Esophagus squamous epithelium (tissue), 5 donors: ENCODE data around the gene PRKG1. TPM values are rescaled to one million over a fixed set of nuclear protein-coding genes. Genes with fewer than 3 reads are reported as not detected.

ENCODE experiments used
- DNase-seq: peaks from one replicate; lab custom pipeline; 2025; lab: John Stamatoyannopoulos, UW
- H3K27ac ChIP-seq, 4 donors: fragments of 200-600 bp; sonication (generic); one replicate each; pipeline ENCODE4 v1.5.1; 2016 to 2019; ENCODE audit warnings: mild to moderate bottlenecking in 1 of 4
- H3K27me3 ChIP-seq, 4 donors: fragments of 200-600 bp; sonication (generic); 1 replicate in 3 of 4; 2 replicates in 1 of 4; pipeline versions ENCODE4 v1.5.1 to v1.6.0; 2017 to 2021; ENCODE audit warnings: antibody characterized with exemption in 1 of 4
- H3K36me3 ChIP-seq, 3 donors: fragments of 200-600 bp; sonication (generic); one replicate each; pipeline ENCODE4 v1.5.1; 2016 to 2019
- H3K4me1 ChIP-seq, 3 donors: fragments of 200-600 bp; sonication (generic); one replicate each; pipeline ENCODE4 v1.5.1; 2017 to 2019
- H3K4me3 ChIP-seq, 4 donors: fragments of 200-600 bp; sonication (generic); 1 replicate in 3 of 4; 2 replicates in 1 of 4; pipeline ENCODE4 v1.5.1; 2016 to 2019; ENCODE audit warnings: mild to moderate bottlenecking in 2 of 4, moderate library complexity in 1 of 4
- H3K9me3 ChIP-seq, 3 donors: fragments of 200-600 bp; sonication (generic); one replicate each; pipeline ENCODE4 v1.5.1; 2016 to 2019
- POLR2A ChIP-seq, 4 donors: fragments of 450-650 bp; IDR thresholded peaks; one replicate each; pipeline ENCODE4 v1.6.1; 2017; ENCODE audit warnings: antibody characterized with exemption in 4 of 4, mild to moderate bottlenecking in 4 of 4, moderate library complexity in 3 of 4
- WGBS, 2 donors: methylation state at CpG; one replicate each; pipeline ENCODE4 v1.1.5; 2018; 5-methylcytosine and 5-hydroxymethylcytosine counted together
- intact Hi-C: fragments of 100-400 bp; cut with DNase I; formaldehyde crosslinking; loops from one replicate; pipeline ENCODE4 v1.15.0; 2022
- total RNA-seq, 4 donors: library from RNA; depleted of rRNA; stranded (reverse); fragments of >200 nt; gene quantifications; one replicate each; pipeline ENCODE4 v1.1.0, GENCODE V29; 2016
- TF ChIP-seq, protein P1 (sequence below), 6 experiments: fragments of 450-650 bp in 4 of 6; fragments of 200-600 bp in 2 of 6; sonication (generic) in 2 of 6; IDR thresholded peaks; one replicate each; pipeline ENCODE4 v1.5.1; 2016 to 2019; ENCODE audit warnings: antibody characterized with exemption in 6 of 6, mild to moderate bottlenecking in 4 of 6, moderate library complexity in 4 of 6
- donor health status: DM: yes; HTN: yes; CAD: no.

PRKG1 gene
- total RNA-seq, 4 donors from 2014 or later = 2.0 to 10.9 (median 3.8) TPM

DNA sequence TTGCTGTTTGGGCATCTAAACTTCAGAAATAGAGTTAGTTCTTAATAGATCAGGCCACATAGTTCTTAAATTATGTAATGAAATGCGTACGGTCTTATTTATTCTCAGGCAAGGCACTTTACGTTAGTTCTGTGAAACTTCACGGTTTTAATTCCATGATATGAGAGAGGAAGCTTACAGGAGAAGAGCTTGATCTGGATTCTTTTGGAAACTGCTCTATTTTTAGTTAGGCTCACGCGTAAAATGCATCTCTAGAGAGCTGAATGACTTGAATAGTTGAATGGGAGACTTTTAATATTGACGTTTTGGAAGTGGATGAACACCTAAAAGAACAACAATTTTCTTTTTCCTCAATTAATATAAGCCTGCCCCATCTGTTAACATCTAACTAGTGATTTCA lies 71.1 kb downstream of the PRKG1 start:
- no peak for TF ChIP-seq POLR2A (IDR thresholded peaks at IDR 0.05)
- TF ChIP-seq, protein P1, sequence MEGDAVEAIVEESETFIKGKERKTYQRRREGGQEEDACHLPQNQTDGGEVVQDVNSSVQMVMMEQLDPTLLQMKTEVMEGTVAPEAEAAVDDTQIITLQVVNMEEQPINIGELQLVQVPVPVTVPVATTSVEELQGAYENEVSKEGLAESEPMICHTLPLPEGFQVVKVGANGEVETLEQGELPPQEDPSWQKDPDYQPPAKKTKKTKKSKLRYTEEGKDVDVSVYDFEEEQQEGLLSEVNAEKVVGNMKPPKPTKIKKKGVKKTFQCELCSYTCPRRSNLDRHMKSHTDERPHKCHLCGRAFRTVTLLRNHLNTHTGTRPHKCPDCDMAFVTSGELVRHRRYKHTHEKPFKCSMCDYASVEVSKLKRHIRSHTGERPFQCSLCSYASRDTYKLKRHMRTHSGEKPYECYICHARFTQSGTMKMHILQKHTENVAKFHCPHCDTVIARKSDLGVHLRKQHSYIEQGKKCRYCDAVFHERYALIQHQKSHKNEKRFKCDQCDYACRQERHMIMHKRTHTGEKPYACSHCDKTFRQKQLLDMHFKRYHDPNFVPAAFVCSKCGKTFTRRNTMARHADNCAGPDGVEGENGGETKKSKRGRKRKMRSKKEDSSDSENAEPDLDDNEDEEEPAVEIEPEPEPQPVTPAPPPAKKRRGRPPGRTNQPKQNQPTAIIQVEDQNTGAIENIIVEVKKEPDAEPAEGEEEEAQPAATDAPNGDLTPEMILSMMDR (IDR thresholded peaks at IDR 0.05) = no peak
- DNase-seq = no peak

DNA sequence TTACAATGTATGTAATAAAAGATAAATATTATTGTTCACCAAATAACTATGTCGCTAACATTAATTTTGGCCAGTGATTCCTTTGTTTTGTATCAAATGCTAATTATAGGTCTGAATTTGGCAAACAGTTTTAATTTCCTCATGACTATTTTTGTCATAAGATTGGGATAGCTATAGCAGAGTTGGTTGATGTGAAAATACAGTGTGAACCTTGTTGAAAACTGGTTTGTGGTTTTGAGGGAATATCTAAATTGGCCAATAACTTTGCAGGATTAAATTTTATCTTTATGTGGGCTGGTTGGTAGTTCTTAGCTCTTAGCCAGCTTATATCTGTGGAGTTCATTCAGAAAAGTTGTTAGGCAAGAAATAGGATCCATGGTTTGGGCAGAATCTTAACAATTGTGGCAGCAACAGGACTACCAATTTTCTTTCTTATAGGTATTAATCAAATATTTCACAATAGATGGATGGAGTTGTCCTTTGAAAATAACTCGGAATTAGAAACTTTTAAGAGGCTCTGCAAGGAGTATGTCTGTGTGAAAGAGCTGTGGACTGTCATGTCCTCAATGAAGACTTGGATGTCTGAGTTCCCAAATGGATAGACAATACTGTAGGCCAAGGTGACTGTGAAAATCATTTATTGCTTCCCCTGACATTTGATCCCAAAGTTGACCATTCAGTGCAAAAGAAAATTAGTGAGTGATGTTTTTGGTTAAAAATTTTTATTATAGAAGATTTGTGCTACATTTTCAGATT lies 73.5 kb downstream of the PRKG1 start:
- DNase-seq = no peak

More for the DNA sequence above, 71.1 kb downstream of the PRKG1 start:
- no peaks in the 10 kb centered on the region for H3K9me3 ChIP-seq
- H3K27ac ChIP-seq = no peak overlapping the region
- H3K27me3 ChIP-seq = no peaks in the 10 kb centered on the region
- no peak overlapping the region for H3K4me3 ChIP-seq
- intact Hi-C loops = no loop called here
- no peaks in the 10 kb centered on the region for H3K4me1 ChIP-seq
- H3K36me3 ChIP-seq = no peaks in the 10 kb centered on the region
- WGBS, 2 donors = 65 to 81% methylated on average over 7 of the region's 7 CpGs

GRCh38 chr10:51156926-51157325 lies 82.6 kb downstream of the PRKG1 start:
- H3K9me3 ChIP-seq = no peaks in the 10 kb centered on the region
- H3K36me3 ChIP-seq = no peaks in the 10 kb centered on the region
- DNase-seq = no peak
- intact Hi-C loops = no loop called here
- H3K4me3 ChIP-seq = no peak overlapping the region
- 74 to 80% methylated on average over 4 of the region's 4 CpGs for WGBS, 2 donors
- no peaks in the 10 kb centered on the region for H3K4me1 ChIP-seq
- no peak overlapping the region for H3K27ac ChIP-seq
- no peaks in the 10 kb centered on the region for H3K27me3 ChIP-seq
- no peak for TF ChIP-seq POLR2A (IDR thresholded peaks at IDR 0.05)
- TF ChIP-seq, protein P1 (IDR thresholded peaks at IDR 0.05) = no peak

More for the DNA sequence above, 73.5 kb downstream of the PRKG1 start:
- intact Hi-C loops = no loop called here
- no peaks in the 10 kb centered on the region for H3K36me3 ChIP-seq
- no peaks in the 10 kb centered on the region for H3K4me1 ChIP-seq
- H3K27ac ChIP-seq = no peak overlapping the region
- 56 to 74% methylated on average over 2 of the region's 2 CpGs for WGBS, 2 donors
- H3K27me3 ChIP-seq = no peaks in the 10 kb centered on the region
- no peak for TF ChIP-seq POLR2A (IDR thresholded peaks at IDR 0.05)
- TF ChIP-seq, protein P1 (IDR thresholded peaks at IDR 0.05) = no peak
- no peaks in the 10 kb centered on the region for H3K9me3 ChIP-seq
- H3K4me3 ChIP-seq = no peak overlapping the region

DNA sequence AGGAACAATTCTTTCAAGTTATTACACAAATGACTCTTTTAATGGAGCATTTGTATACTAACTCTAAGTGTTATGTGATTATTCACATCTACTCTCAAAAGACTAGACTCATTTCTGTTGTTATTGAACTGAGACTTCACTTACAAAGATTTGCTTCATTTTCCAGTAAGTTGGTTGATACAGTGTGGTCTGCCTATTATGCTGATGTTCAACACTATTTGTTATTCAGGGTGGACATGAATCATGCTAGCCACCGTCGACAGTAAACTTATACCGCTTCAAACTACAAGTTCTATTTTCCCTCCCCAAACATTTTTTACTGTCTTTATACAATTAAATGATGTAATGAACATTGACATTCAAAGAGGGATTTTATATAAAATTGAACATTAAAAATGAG lies 84.5 kb downstream of the PRKG1 start:
- Histone ChIP-seq H3K36me3 (no peaks in the 10 kb centered on the region), H3K4me3 (no peak overlapping the region), H3K27me3 (no peaks in the 10 kb centered on the region), H3K9me3 (no peaks in the 10 kb centered on the region), H3K4me1 (no peaks in the 10 kb centered on the region), H3K27ac (no peak overlapping the region)
- WGBS, 2 donors = 95% methylated on average over 3 of the region's 3 CpGs
- no peak for DNase-seq
- TF ChIP-seq POLR2A (IDR thresholded peaks at IDR 0.05) = no peak
- TF ChIP-seq, protein P1 (IDR thresholded peaks at IDR 0.05) = no peak
- intact Hi-C loops = no loop called here

DNA sequence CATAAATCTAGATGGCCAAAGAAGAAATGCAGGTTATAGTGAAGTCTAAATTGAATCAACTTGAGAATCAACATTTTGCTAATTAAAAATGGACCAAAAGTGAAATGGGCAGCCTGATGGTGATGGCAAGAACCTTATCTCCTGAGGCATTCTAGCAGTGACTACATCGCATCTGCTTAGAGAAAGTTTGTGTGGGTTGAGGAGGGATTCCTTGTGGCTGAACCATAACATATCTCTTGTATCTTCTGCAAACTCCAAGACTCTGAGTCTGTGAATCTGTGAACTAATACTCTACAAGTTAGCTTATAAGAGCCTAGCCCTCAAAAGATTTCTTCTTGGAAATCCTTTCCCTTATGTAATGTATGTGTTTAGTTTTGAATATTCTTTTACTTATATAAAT lies 85.6 kb downstream of the PRKG1 start:
- no peaks in the 10 kb centered on the region for H3K9me3 ChIP-seq
- H3K4me3 ChIP-seq = no peak overlapping the region
- no peak for TF ChIP-seq POLR2A (IDR thresholded peaks at IDR 0.05)
- TF ChIP-seq, protein P1 (IDR thresholded peaks at IDR 0.05) = no peak
- intact Hi-C loops = no loop called here
- no peaks in the 10 kb centered on the region for H3K4me1 ChIP-seq
- WGBS, 2 donors = 80 to 100% methylated on average over 1 of the region's 1 CpG
- H3K27me3 ChIP-seq = no peaks in the 10 kb centered on the region
- H3K36me3 ChIP-seq = no peaks in the 10 kb centered on the region
- no peak overlapping the region for H3K27ac ChIP-seq
- no peak for DNase-seq
